ENCODE results near the gene PARP16.

PARP16 gene

GRCh38 chr15:65312400-65312916 lies 25.8 kb upstream of the PARP16 start:
- no peak for DNase-seq (ENCODE audit: low read depth in 3 of 3, low spot score in 1 of 3)

- DNase-seq (ENCODE audit: low read depth in 3 of 3, low spot score in 1 of 3), result no peak
These were observed 25.1 kb upstream of the PARP16 start for GRCh38 chr15:65311760-65312159.

GRCh38 chr15:65310431-65311137 lies 23.9 kb upstream of the PARP16 start:
- no peak for DNase-seq (ENCODE audit: low read depth in 3 of 3, low spot score in 1 of 3)

- DNase-seq (ENCODE audit: low read depth in 3 of 3, low spot score in 1 of 3), result no peak
These were observed 23.3 kb upstream of the PARP16 start for GRCh38 chr15:65309882-65310418.

- DNase-seq (ENCODE audit: low read depth in 3 of 3, low spot score in 1 of 3), result no peak
These were observed 21.3 kb upstream of the PARP16 start for GRCh38 chr15:65307978-65308377.

GRCh38 chr15:65306551-65306950 lies 19.9 kb upstream of the PARP16 start:
- DNase-seq (ENCODE audit: low read depth in 3 of 3, low spot score in 1 of 3), result no peak

GRCh38 chr15:65305776-65306175 lies 19.1 kb upstream of the PARP16 start:
- no peak for DNase-seq (ENCODE audit: low read depth in 3 of 3, low spot score in 1 of 3)

GRCh38 chr15:65305150-65305758 lies 18.6 kb upstream of the PARP16 start:
- no peak for DNase-seq (ENCODE audit: low read depth in 3 of 3, low spot score in 1 of 3)

- DNase-seq (ENCODE audit: low read depth in 3 of 3, low spot score in 1 of 3), result peak; percentile 50 to 63 (median 52)
These were observed 17.9 kb upstream of the PARP16 start, which contains the start of gene RNU5B-1 for GRCh38 chr15:65304381-65305149. TSS of gene RNU5B-1 (plus strand) at chr15:65304677.

- DNase-seq (ENCODE audit: low read depth in 3 of 3, low spot score in 1 of 3), result no peak
These were observed 17.2 kb upstream of the PARP16 start for GRCh38 chr15:65303687-65304380.

- DNase-seq (ENCODE audit: low read depth in 3 of 3, low spot score in 1 of 3), result no peak
These were observed 15.4 kb upstream of the PARP16 start for GRCh38 chr15:65302061-65302460.

- DNase-seq (ENCODE audit: low read depth in 3 of 3, low spot score in 1 of 3), result no peak
These were observed 14.3 kb upstream of the PARP16 start for GRCh38 chr15:65300924-65301441.

GRCh38 chr15:65298731-65299130 lies 12.0 kb upstream of the PARP16 start:
- DNase-seq (ENCODE audit: low read depth in 3 of 3, low spot score in 1 of 3), result no peak

GRCh38 chr15:65292938-65293518 lies 6.3 kb upstream of the PARP16 start:
- no peak for DNase-seq (ENCODE audit: low read depth in 3 of 3, low spot score in 1 of 3)

GRCh38 chr15:65290228-65290627 lies 3.5 kb upstream of the PARP16 start:
- DNase-seq (ENCODE audit: low read depth in 3 of 3, low spot score in 1 of 3), result no peak

- no peak for DNase-seq (ENCODE audit: low read depth in 3 of 3, low spot score in 1 of 3)
These were observed 2.7 kb upstream of the PARP16 start for GRCh38 chr15:65289261-65289854.

- DNase-seq (ENCODE audit: low read depth in 3 of 3, low spot score in 1 of 3), result no peak
These were observed 805 bp upstream of the PARP16 start for GRCh38 chr15:65287520-65287855.

- no peak for DNase-seq (ENCODE audit: low read depth in 3 of 3, low spot score in 1 of 3)
These were observed 497 bp downstream of the PARP16 start for GRCh38 chr15:65286069-65286703.

- DNase-seq (ENCODE audit: low read depth in 3 of 3, low spot score in 1 of 3), result no peak
These were observed 1.2 kb downstream of the PARP16 start for GRCh38 chr15:65285291-65286068.
